ENCODE measurements around the gene SEMA7A.

SEMA7A gene

DNA sequence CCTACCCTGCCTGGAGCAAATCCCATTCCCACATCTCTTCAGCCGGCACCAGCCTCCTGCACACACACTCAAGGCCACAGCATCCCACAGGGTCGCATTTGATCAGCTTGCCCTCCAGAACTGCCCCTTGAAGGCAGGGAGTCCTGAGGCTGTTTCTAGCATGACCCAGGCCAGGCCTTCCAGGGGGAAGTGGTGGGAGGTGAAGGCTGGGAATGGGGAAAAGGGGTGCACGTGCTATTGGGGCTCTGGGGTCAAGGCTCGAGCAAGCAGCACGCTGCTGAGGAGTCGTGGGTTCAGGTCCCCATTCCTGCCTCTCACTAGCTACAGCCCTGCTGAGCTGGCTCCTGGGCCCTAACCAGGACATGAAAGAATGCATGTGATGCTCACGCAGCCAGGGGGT lies 24.9 kb downstream of the SEMA7A start:
- TF ChIP-seq, protein P1, sequence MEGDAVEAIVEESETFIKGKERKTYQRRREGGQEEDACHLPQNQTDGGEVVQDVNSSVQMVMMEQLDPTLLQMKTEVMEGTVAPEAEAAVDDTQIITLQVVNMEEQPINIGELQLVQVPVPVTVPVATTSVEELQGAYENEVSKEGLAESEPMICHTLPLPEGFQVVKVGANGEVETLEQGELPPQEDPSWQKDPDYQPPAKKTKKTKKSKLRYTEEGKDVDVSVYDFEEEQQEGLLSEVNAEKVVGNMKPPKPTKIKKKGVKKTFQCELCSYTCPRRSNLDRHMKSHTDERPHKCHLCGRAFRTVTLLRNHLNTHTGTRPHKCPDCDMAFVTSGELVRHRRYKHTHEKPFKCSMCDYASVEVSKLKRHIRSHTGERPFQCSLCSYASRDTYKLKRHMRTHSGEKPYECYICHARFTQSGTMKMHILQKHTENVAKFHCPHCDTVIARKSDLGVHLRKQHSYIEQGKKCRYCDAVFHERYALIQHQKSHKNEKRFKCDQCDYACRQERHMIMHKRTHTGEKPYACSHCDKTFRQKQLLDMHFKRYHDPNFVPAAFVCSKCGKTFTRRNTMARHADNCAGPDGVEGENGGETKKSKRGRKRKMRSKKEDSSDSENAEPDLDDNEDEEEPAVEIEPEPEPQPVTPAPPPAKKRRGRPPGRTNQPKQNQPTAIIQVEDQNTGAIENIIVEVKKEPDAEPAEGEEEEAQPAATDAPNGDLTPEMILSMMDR (conservative IDR thresholded peaks at IDR 0.05) = no peak
- no peak overlapping the region for H3K27ac ChIP-seq

DNA sequence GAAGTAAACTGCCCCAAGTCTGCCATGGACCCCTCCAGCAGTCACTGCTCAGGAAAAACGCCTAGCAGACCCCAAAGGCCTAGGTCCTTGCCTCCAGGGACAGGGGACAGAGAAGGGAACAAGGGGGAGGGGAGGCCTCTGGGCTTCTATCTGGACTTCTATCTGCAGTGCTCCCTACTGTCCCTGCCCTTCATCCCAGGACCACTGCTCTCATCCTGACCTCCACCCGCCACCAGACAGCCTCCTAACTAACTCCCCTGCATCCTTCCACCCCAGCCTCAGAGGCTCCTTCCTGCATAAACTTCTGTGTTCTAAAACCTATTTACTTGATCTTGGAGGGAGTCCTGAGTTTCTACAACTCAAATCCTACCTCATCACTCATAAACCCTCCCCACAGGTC lies 25.4 kb downstream of the SEMA7A start:
- TF ChIP-seq, protein P1 (conservative IDR thresholded peaks at IDR 0.05) = no peak
- no peak for TF ChIP-seq ZFX (IDR thresholded peaks at IDR 0.05)
- H3K27ac ChIP-seq = no peak overlapping the region

DNA sequence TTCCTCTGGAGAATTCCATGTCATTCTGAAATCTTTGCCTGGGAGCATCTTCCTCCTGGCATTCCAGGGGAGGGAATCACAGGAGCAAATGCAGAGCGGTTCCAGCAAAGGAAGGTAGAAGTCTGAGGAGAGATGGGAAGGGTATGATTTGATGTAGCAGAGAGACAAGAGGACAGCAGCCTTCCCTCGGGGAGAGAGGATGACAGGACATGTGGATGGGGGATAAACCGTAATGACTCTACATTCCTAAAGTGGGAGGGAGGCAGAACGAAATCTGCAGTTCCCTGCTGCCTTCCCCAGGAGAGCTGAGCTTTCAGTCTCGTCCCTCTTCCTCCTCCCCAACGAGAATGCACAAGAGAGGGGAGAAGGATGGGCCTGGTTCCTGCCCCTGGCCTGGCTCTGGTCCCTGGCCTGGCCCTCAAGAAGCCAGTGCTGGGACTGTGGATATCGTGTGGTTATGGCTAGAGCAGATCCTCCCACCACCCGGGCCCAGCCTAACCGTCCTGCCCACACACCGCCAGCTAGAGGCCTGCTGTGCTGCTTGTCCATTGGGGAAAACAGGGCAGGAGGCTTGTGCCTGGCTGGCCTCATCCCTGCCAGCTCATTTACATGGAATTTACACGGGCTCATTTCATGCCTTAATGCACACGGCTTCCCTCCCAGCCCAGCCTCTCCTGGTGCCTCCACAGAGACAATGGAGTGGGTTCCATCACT lies 26.6 kb downstream of the SEMA7A start:
- TF ChIP-seq, protein P1 (conservative IDR thresholded peaks at IDR 0.05) = no peak
- no peak for TF ChIP-seq ZFX (IDR thresholded peaks at IDR 0.05)
- H3K27ac ChIP-seq = no peak overlapping the region

DNA sequence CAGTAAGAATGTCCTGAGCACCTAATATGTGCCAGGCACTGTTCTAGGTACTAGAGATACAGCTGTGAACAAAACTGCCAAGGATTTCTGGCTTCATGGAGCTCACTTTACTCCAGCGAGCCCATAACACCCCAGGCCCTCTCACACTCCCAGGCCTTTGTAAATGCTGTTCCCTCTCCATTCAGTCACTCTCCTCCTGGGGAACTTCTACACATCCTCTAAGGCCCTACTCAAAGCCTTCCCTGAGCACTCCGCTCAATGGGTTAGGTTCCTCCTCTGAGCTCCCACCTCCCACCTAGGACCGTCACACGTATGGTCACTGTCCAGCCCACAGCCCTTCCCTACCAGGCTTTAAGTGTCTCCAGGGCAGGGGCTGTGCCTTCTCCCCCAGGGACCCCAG lies 27.2 kb downstream of the SEMA7A start:
- TF ChIP-seq, protein P1 (conservative IDR thresholded peaks at IDR 0.05) = no peak
- TF ChIP-seq ZFX (IDR thresholded peaks at IDR 0.05) = no peak
- H3K27ac ChIP-seq = no peak overlapping the region

DNA sequence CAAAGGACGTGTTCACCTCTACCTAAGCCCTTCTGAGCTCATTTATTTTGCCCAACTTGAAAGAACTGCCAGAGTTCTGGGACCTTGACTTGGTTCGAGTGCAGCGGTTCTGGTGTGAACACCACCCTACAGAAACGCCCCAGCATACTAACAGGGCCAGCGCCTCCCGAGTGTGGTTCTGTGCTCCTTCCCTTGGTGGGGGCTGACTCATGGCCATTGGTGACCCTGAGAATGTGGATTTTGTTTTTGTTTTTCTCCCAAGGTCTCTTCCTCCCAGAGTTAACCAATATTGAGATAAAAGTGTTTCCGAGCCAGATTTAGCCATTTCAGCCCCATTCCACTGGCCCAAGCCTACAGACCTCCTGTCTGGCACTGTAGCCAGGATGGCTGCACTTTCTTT lies 27.9 kb downstream of the SEMA7A start:
- TF ChIP-seq, protein P1 (conservative IDR thresholded peaks at IDR 0.05) = no peak
- TF ChIP-seq ZFX (IDR thresholded peaks at IDR 0.05) = no peak
- no peak overlapping the region for H3K27ac ChIP-seq

DNA sequence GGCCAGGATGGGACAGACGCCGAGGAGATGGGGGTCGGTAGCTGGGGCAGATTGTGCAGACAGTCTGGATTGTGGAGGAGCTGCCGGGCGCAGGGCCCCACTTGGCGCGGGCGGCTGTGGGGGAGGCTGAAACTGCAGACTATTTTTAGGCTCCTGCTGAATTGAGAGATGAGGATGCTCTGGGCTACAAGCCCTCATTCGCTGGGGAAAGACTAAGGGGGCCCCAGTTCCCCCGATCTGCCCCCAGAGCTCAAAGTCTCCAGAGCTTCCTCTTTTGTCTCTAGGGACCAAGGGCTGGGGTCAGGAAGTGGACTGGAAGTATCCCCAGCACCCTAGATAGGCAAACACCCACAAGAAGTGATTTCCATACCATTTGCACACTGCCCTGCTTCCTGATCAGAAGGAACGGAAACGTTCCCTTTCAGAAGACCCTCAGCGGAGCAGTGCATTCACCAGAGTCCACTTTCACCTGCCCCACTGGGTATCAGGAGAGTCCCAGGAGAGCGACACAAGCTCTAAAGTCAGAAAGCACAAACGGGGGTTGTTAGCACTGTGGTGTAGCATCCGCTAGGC lies 29.7 kb downstream of the SEMA7A start:
- TF ChIP-seq ZFX (IDR thresholded peaks at IDR 0.05) = no peak
- TF ChIP-seq, protein P1 (conservative IDR thresholded peaks at IDR 0.05) = no peak
- H3K27ac ChIP-seq = no peak overlapping the region

DNA sequence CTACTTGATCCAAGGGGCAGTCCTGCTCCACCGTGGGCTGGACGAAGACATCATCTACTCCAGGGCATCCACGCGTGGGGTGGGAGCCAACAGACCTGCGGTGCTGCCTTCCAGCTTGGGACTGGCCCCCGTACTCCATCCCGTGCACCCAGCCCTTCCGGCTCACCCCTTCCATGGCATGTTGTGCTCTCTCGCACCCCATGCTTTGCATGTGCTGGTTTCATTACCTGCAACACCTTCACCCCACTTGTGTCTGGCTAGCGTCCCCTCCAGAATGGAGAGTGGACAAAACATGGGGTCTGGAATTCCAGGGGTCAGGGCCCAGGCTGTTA lies 30.2 kb downstream of the SEMA7A start:
- TF ChIP-seq, protein P1 (conservative IDR thresholded peaks at IDR 0.05) = no peak
- TF ChIP-seq ZFX (IDR thresholded peaks at IDR 0.05) = no peak
- H3K27ac ChIP-seq = no peak overlapping the region

Data from C4-2B (cell line).